Activated CD8-positive, alpha-beta T cell treated with anti-CD3 and anti-CD28 coated beads for 36 hours (primary cell): ENCODE results near the gene SMURF2. TPM values are rescaled to one million over a fixed set of nuclear protein-coding genes. Genes with fewer than 3 reads are reported as not detected.
A peak's percentile ranks its signal among the peaks of the same experiment; 100 is the strongest.

ENCODE experiments used
- ATAC-seq: fragments of 200-7000 bp; cut with Tn5 transposase; one replicate; pipeline ENCODE4 v1.10.0; 2021; ENCODE audit warnings: mild to moderate bottlenecking, moderate library complexity
- CTCF ChIA-PET: fragments of 350-600 bp; sonication (Branson Sonifier 250); formaldehyde crosslinking; loops from one replicate; lab custom pipeline; 2021; ENCODE audit warnings: antibody characterized with exemption; lab: Charles Lee
- POLR2A ChIA-PET: fragments of 350-600 bp; sonication (Branson Sonifier 250); formaldehyde crosslinking; loops from one replicate; lab custom pipeline; 2021; ENCODE audit warnings: antibody characterized with exemption; lab: Charles Lee
- DNase-seq: peaks from one replicate; pipeline ENCODE4 v3.0.0-alpha.2; 2020
- H3K27ac Mint-ChIP-seq: one replicate; pipeline ENCODE4 v1.8.0; 2021; ENCODE audit warnings: mild to moderate bottlenecking, mixed read lengths
- H3K27me3 Mint-ChIP-seq: one replicate; pipeline ENCODE4 v1.8.0; 2021; ENCODE audit warnings: mixed read lengths
- H3K36me3 Mint-ChIP-seq: one replicate; pipeline ENCODE4 v1.8.0; 2021; ENCODE audit warnings: low read depth, mixed read lengths
- H3K4me1 Mint-ChIP-seq: one replicate; pipeline ENCODE4 v1.8.0; 2021; ENCODE audit warnings: low read depth, mixed read lengths
- H3K4me3 Mint-ChIP-seq: one replicate; pipeline ENCODE4 v1.8.0; 2021; ENCODE audit warnings: mild to moderate bottlenecking, moderate library complexity, mixed read lengths
- H3K9me3 Mint-ChIP-seq: one replicate; pipeline ENCODE4 v1.8.0; 2021; ENCODE audit warnings: mixed read lengths
- intact Hi-C: fragments of 100-400 bp; cut with micrococcal nuclease; formaldehyde crosslinking; loops from one replicate; pipeline ENCODE4 v1.10.0; 2022
- total RNA-seq, 2 experiments: library from RNA; stranded (reverse); gene quantifications; one replicate each; pipeline ENCODE4 v1.2.3, GENCODE V29; 2021
- TF ChIP-seq, protein P1 (sequence below): fragments of 200-600 bp; IDR thresholded peaks from one replicate; pipeline ENCODE4 v1.8.0; 2022; ENCODE audit warnings: antibody characterized with exemption, mild to moderate bottlenecking

Gene SMURF2
- total RNA-seq, 2 experiments from 2014 or later: 13.8 to 13.9 TPM

- TF ChIP-seq, protein P1, sequence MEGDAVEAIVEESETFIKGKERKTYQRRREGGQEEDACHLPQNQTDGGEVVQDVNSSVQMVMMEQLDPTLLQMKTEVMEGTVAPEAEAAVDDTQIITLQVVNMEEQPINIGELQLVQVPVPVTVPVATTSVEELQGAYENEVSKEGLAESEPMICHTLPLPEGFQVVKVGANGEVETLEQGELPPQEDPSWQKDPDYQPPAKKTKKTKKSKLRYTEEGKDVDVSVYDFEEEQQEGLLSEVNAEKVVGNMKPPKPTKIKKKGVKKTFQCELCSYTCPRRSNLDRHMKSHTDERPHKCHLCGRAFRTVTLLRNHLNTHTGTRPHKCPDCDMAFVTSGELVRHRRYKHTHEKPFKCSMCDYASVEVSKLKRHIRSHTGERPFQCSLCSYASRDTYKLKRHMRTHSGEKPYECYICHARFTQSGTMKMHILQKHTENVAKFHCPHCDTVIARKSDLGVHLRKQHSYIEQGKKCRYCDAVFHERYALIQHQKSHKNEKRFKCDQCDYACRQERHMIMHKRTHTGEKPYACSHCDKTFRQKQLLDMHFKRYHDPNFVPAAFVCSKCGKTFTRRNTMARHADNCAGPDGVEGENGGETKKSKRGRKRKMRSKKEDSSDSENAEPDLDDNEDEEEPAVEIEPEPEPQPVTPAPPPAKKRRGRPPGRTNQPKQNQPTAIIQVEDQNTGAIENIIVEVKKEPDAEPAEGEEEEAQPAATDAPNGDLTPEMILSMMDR: no peak
- ATAC-seq: no peak
- no peak for DNase-seq
- intact Hi-C loops: no loop called here
- peaks cover 2% of the 10 kb centered on the region for H3K9me3 Mint-ChIP-seq
- peaks cover 16% of the 10 kb centered on the region for H3K36me3 Mint-ChIP-seq
- ChIA-PET POLR2A (interaction anchor here (1.4 kb wide), 1 partner anchor 148 kb away, joined by 3 read pairs; no protein-coding TSS in a partner anchor), CTCF (interaction anchor here (1.0 kb wide), 1 partner anchor 233 kb away, joined by 3 read pairs; no protein-coding TSS in a partner anchor)
- H3K27ac Mint-ChIP-seq: peak overlapping the region; percentile 77
- H3K4me1 Mint-ChIP-seq: peaks cover 48% of the 10 kb centered on the region
- no peaks in the 10 kb centered on the region for H3K27me3 Mint-ChIP-seq
- peak overlapping the region; percentile 45 for H3K4me3 Mint-ChIP-seq
These were observed 8.7 kb downstream of the SMURF2 start for GRCh38 chr17:64653325-64653984.

- TF ChIP-seq, protein P1: no peak
- Mint-ChIP-seq H3K36me3 (peaks cover 14% of the 10 kb centered on the region), H3K27ac (peak overlapping the region; percentile 11), H3K4me1 (peaks cover 47% of the 10 kb centered on the region), H3K9me3 (peaks cover 2% of the 10 kb centered on the region), H3K4me3 (no peak overlapping the region), H3K27me3 (no peaks in the 10 kb centered on the region)
- no peak for DNase-seq
- intact Hi-C loops: no loop called here
- no peak for ATAC-seq
- CTCF ChIA-PET: interaction anchor here (1.1 to 3.7 kb wide), 2 partner anchors 87 to 232 kb away, joined by 3 to 30 read pairs; no protein-coding TSS in a partner anchor
- POLR2A ChIA-PET: interaction anchor here (4.2 to 4.5 kb wide), 2 partner anchors 146 to 153 kb away, joined by 24 to 35 read pairs; partner anchors contain the start of genes CEP95, DDX5 and POLG2
These were observed 10.2 kb downstream of the SMURF2 start for GRCh38 chr17:64651889-64652288.

DNA sequence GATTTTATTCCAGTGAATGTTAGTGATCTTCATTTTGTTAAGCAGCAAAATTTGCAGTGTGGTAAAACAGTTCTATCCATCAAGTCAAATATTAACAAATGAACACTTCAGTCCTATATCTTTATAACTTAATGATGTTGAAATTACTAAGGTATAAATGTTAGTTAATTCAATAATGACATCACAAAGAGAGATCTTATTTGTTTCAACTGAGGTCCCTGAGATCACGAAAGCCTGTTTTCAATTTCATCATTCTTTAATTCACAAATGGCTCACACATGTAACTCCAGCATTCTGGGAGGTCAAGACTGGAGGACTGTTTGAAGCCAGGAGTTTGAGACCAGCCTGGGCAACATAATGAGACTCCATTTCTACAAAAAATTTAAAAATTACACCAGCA, 13.9 kb downstream of the SMURF2 start:
- Mint-ChIP-seq H3K4me1 (peaks cover 42% of the 10 kb centered on the region), H3K4me3 (no peak overlapping the region), H3K36me3 (peaks cover 2% of the 10 kb centered on the region), H3K27ac (peak overlapping the region; percentile 75), H3K9me3 (no peaks in the 10 kb centered on the region), H3K27me3 (no peaks in the 10 kb centered on the region)
- POLR2A ChIA-PET: interaction anchor here (1.1 to 4.2 kb wide), 2 partner anchors 9 to 142 kb away, joined by 3 to 35 read pairs; partner anchors contain the start of genes CEP95 and DDX5
- TF ChIP-seq, protein P1: no peak
- DNase-seq (no peak), ATAC-seq (no peak)
- CTCF ChIA-PET: interaction anchor here (1.0 to 4.7 kb wide), 7 partner anchors 10 to 219 kb away, joined by 3 to 36 read pairs (median 14); partner anchors contain the start of gene CEP95
- intact Hi-C loops: loop anchor here (5.0 to 10.0 kb wide), 2 partner anchors 73 to 226 kb away; no protein-coding TSS in a partner anchor

DNA sequence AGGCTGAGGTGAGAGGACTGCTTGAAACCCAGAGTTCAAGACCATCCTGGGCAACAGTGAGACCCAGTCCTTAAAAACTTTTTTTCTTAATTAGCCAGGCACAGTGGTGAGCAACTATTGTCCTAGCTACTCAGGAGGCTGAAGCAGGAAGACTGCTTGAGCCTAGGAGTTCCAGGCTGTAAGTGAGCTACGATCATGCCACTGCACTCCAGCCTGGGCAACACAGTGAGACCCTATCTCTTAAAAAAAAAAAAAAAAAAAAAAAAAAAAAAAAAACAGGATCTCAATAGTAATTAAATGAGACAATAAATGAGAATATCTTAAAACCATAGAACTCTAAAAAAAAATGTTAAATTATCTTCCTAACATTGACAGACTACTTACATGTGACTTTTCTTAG, 14.3 kb downstream of the SMURF2 start:
- no peaks in the 10 kb centered on the region for H3K9me3 Mint-ChIP-seq
- H3K27me3 Mint-ChIP-seq: no peaks in the 10 kb centered on the region
- peaks cover 38% of the 10 kb centered on the region for H3K4me1 Mint-ChIP-seq
- ChIA-PET POLR2A (interaction anchor here (1.8 to 4.2 kb wide), 2 partner anchors 12 to 142 kb away, joined by 4 to 35 read pairs; partner anchors contain the start of genes CEP95 and DDX5), CTCF (interaction anchor here (0.8 to 4.7 kb wide), 7 partner anchors 9 to 228 kb away, joined by 3 to 36 read pairs (median 14); no protein-coding TSS in a partner anchor)
- DNase-seq (no peak), ATAC-seq (no peak)
- H3K36me3 Mint-ChIP-seq: peaks cover 2% of the 10 kb centered on the region
- no peak overlapping the region for H3K27ac Mint-ChIP-seq
- no peak overlapping the region for H3K4me3 Mint-ChIP-seq
- intact Hi-C loops: loop anchor here (5.0 to 10.0 kb wide), 2 partner anchors 73 to 226 kb away; no protein-coding TSS in a partner anchor
- TF ChIP-seq, protein P1: no peak
